ENCODE results near the gene PCAT6.

The PCAT6 gene

GRCh38 chr1:202852163-202852904 is 41.6 kb downstream of the PCAT6 start:
- DNase-seq = peak; percentile 15 to 17

DNA sequence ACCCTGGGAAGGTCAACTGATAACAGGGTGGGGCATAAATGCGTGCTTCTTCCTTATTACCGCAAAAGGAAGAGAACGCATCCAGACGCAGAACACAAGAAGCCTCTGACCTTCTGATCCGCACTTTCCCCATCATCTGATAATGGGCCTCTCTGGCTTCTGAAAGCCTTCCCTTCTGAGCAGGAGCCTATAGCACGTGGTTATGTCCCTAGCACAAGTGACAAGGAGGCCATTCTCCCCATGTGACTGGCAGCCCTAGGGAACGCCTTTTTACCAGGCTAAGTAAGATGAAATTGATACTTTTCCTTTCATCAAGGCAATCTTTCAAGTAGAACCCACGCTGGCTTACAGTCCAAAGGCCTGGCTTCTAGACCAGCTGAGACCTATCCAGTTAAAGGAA is 44.0 kb downstream of the PCAT6 start:
- no peak for DNase-seq

DNA sequence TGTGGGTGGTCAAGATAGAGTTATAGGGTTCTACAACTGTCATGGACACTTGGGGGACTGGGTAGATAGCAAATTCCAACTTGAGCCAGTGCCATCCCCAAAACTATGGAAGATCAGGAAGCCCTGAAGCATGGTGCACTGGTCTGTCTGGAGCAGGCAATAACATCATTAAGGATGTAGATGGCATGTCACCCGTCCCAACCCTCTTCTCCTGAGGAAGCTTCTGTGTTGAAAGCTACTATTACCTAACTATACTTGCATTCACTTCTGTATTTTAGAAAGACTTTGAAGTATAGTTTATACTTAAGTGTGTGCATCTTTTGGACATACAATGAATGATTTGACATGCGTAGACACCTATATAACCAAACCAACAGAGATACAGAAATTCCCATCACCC is 45.3 kb downstream of the PCAT6 start:
- DNase-seq = no peak

- DNase-seq = no peak
These were observed 46.4 kb downstream of the PCAT6 start for GRCh38 chr1:202857136-202857610.

DNA sequence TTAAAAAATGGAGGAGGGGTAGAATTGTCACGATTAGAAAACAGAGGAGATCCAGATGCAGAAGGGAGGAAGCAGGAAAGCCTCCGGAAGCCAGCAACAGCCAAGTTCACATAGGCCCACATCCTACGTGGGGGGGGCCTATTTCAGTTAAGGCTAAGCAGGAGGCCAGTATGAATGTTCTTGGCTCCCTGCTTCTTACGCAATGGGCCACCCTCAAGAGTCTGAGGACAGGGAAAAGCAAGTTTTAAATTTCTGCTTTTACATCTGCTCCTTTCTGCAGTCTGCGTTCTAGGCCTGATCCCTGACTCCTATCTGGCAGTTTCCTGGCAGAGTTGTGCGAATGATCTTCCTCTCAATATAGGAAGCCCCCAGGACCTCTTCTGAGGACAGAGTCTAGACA is 47.6 kb downstream of the PCAT6 start:
- DNase-seq = no peak

GRCh38 chr1:202858789-202859414 is 48.1 kb downstream of the PCAT6 start:
- no peak for DNase-seq

GRCh38 chr1:202860744-202861419 is 50.1 kb downstream of the PCAT6 start:
- DNase-seq = peak in 1 of 2 experiments; percentile 20

Data from NCI-H1930 (cell line).